A673 (cell line): ENCODE measurements around the gene SMARCC2.

Experiments used
- CTCF ChIP-seq: fragments of 300-800, 200-600 bp; sonication (generic); conservative IDR thresholded peaks from 2 replicates; pipeline ENCODE4 v1.5.1; 2017; ENCODE audit warnings: low read depth, mild to moderate bottlenecking, antibody characterized with exemption, low read length, moderate library complexity, mixed read lengths
- EZH2 ChIP-seq: fragments of 200-600 bp; sonication (generic); IDR thresholded peaks from 2 replicates; pipeline ENCODE4 v1.6.1; 2017; ENCODE audit warnings: borderline replicate concordance, low read depth, mild to moderate bottlenecking, mixed read lengths, antibody characterized with exemption, low read length; ENCODE audit not compliant: poor library complexity, severe bottlenecking

GRCh38 chr12:56222531-56222895 is 33.2 kb upstream of the SMARCC2 start:
- TF ChIP-seq CTCF, result no peak
- TF ChIP-seq EZH2, result no peak
